ENCODE data around the gene KRT14. TPM values are rescaled to one million over a fixed set of nuclear protein-coding genes. Genes with fewer than 3 reads are reported as not detected.
"Not testable (repeated sequence)": the region's sequence is repeated elsewhere in the genome, so short reads cannot be mapped to it uniquely, and the experiment has no call there.

The KRT14 gene
- total and polyA plus RNA-seq, 2 donors from 2014 or later, result not detected

DNA sequence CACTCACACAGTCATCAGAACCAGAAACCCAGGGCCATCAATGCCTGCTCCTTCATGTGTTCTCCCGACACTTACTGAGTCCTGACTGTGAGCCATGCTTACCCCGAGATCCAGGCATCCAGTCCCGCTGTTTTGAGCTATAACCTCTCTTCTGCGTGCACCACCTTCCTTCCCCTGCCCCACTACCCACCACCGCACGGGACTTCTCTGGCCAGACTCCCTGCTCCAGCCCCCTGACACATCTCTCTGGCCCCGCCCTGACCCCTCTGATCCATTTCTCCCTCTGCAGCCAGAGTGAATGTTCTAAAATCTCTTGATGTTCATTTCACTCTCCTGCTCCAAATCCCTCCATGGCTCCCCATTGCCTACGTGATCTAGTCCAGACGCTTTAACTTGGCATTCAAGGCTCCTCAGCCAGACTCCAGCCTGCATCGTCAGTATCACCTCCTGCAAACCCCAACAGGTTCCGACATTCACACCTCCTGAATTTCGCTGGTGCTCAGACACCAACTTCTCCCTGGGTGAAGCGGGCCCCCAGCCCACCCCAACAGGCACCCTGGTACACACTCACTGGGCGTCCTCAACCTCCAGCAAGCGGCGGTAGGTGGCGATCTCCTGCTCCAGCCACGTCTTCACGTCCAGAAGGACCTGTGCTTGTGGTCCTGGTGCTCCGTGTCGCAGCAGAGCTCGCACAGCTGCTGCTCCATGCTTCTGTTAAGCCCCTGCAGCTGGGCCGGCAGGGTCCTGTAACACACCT lies 40.8 kb upstream of the KRT14 start:
- H3K4me3 ChIP-seq (ENCODE audit: low read length in 3 of 3), result no peak overlapping the region
- no peak overlapping the region for H3K9ac ChIP-seq (ENCODE audit: low read length in 3 of 3)
- DNase-seq, result peak in 2 of 5 donors; percentile 18 to 48
- H3K36me3 ChIP-seq (ENCODE audit: control insufficient read depth in 2 of 3, insufficient read depth in 3 of 3, low read length in 3 of 3), result no peaks in the 10 kb centered on the region
- H3K4me1 ChIP-seq (ENCODE audit: control insufficient read depth in 2 of 3, insufficient read depth in 2 of 3, low read depth in 1 of 3, low read length in 3 of 3), result no peaks in the 10 kb centered on the region
- intact Hi-C loops (cut with DNase I), result no loop called here
- TF ChIP-seq, protein P1, sequence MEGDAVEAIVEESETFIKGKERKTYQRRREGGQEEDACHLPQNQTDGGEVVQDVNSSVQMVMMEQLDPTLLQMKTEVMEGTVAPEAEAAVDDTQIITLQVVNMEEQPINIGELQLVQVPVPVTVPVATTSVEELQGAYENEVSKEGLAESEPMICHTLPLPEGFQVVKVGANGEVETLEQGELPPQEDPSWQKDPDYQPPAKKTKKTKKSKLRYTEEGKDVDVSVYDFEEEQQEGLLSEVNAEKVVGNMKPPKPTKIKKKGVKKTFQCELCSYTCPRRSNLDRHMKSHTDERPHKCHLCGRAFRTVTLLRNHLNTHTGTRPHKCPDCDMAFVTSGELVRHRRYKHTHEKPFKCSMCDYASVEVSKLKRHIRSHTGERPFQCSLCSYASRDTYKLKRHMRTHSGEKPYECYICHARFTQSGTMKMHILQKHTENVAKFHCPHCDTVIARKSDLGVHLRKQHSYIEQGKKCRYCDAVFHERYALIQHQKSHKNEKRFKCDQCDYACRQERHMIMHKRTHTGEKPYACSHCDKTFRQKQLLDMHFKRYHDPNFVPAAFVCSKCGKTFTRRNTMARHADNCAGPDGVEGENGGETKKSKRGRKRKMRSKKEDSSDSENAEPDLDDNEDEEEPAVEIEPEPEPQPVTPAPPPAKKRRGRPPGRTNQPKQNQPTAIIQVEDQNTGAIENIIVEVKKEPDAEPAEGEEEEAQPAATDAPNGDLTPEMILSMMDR (IDR thresholded peaks at IDR 0.05; ENCODE audit: borderline replicate concordance, extremely low read depth, insufficient read depth), result no peak
- H3K27me3 ChIP-seq (ENCODE audit: control insufficient read depth, insufficient read depth, low read length), result no peaks in the 10 kb centered on the region
- H3K27ac ChIP-seq (ENCODE audit: low read depth in 2 of 2, low read length in 2 of 2), result no peak overlapping the region
- no peaks in the 10 kb centered on the region for H3K9me3 ChIP-seq (ENCODE audit: control insufficient read depth in 2 of 3, insufficient read depth in 1 of 3, low read length in 3 of 3)
- no peak for FAIRE-seq

DNA sequence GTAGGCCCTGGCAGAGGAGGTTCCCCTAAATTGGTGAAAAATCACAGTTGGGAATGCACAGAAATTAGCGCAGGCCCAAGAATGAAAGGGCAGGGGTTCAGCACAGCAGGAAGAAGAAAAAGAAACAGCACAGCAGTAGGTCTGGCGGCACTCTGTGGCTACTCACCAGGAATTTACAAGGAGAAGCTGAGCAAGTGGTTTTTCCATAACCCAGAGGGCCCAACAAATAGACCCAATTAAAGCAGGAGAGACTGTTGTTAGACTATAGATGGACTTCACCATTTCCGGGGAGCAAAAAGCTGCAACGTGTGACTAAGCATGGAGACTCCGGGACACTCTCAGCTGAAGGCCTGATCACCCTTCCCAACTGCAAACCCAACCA lies 40.2 kb upstream of the KRT14 start:
- H3K36me3 ChIP-seq (ENCODE audit: control insufficient read depth in 2 of 3, insufficient read depth in 3 of 3, low read length in 3 of 3); intact Hi-C loops (cut with DNase I); H3K9me3 ChIP-seq (ENCODE audit: control insufficient read depth in 2 of 3, insufficient read depth in 1 of 3, low read length in 3 of 3); FAIRE-seq; H3K9ac ChIP-seq (ENCODE audit: low read length in 3 of 3); H3K4me1 ChIP-seq (ENCODE audit: control insufficient read depth in 2 of 3, insufficient read depth in 2 of 3, low read depth in 1 of 3, low read length in 3 of 3); H3K4me3 ChIP-seq (ENCODE audit: low read length in 3 of 3); DNase-seq; H3K27ac ChIP-seq (ENCODE audit: low read depth in 2 of 2, low read length in 2 of 2); H3K27me3 ChIP-seq (ENCODE audit: control insufficient read depth, insufficient read depth, low read length): not testable (repeated sequence)

DNA sequence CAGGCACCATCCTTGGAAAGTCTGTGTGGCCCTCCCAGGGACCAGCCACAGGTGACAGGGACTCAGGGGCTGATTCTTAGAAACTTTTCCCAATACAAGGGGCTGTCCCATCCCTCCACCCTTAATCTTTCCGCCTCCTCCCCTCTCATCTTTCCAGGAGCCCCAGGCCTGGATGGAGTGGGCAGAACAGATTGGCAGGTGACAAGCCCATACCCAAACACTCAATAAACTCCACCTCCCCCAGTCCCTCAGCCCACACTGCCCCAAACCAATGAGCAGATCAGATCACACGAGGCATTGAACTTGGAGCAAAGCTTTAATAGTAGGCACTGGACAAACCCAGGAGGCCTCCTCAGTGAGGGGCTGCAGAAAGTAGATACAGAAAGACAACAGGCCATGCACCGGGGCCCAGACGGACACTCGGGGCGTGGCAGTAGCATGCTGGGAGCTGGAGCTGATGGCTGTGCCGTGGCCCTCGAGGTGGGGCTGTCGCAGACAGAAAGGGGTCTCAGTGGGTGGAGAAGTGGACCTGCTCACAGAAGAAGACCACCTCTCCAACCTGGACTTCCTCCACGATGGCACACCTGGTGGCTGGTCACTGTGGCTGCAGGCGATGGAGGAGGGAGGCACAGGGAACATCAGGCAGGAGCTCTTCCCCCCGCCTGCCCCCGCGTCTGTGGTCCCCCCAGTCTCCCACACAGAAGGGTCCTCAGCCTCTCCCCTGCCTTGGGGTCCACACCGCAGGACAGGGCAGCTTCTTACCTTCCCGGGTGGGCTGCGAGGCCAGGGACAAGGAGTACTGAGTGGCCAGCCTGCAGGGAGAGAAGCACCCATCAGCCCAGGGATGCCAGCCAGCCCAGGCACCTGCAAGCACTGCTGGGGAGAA lies 39.6 kb upstream of the KRT14 start:
- H3K4me3 ChIP-seq (ENCODE audit: low read length in 3 of 3); H3K9ac ChIP-seq (ENCODE audit: low read length in 3 of 3); H3K27me3 ChIP-seq (ENCODE audit: control insufficient read depth, insufficient read depth, low read length); intact Hi-C loops (cut with DNase I); H3K27ac ChIP-seq (ENCODE audit: low read depth in 2 of 2, low read length in 2 of 2); H3K4me1 ChIP-seq (ENCODE audit: control insufficient read depth in 2 of 3, insufficient read depth in 2 of 3, low read depth in 1 of 3, low read length in 3 of 3); H3K9me3 ChIP-seq (ENCODE audit: control insufficient read depth in 2 of 3, insufficient read depth in 1 of 3, low read length in 3 of 3); H3K36me3 ChIP-seq (ENCODE audit: control insufficient read depth in 2 of 3, insufficient read depth in 3 of 3, low read length in 3 of 3); FAIRE-seq: not testable (repeated sequence)
- peak in 2 of 5 donors; percentile 22 to 57 for DNase-seq

DNA sequence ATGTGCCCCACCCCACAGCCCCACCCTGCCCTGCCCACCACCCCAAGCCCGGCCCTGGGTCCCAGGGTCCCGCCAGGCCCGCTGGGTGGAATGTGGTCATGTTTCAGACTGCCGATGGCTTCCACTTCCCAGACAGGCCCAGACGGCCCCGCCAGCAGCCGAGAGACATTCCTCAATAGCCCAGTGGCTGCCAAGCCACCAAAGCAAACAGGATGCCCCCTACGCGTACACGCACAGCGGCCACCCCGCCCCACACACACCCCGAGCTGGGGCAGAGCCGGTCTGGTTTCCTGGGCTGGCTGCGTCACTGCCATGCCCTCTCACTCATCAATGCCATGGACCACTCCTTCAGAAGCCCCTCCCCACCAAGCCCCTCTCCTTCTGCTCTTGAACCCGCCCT lies 38.9 kb upstream of the KRT14 start:
- Histone ChIP-seq H3K9me3 (ENCODE audit: control insufficient read depth in 2 of 3, insufficient read depth in 1 of 3, low read length in 3 of 3) (no peaks in the 10 kb centered on the region), H3K4me1 (ENCODE audit: control insufficient read depth in 2 of 3, insufficient read depth in 2 of 3, low read depth in 1 of 3, low read length in 3 of 3) (no peaks in the 10 kb centered on the region), H3K27me3 (ENCODE audit: control insufficient read depth, insufficient read depth, low read length) (no peaks in the 10 kb centered on the region), H3K27ac (ENCODE audit: low read depth in 2 of 2, low read length in 2 of 2) (no peak overlapping the region), H3K4me3 (ENCODE audit: low read length in 3 of 3) (no peak overlapping the region), H3K36me3 (ENCODE audit: control insufficient read depth in 2 of 3, insufficient read depth in 3 of 3, low read length in 3 of 3) (no peaks in the 10 kb centered on the region), H3K9ac (ENCODE audit: low read length in 3 of 3) (no peak overlapping the region)
- intact Hi-C loops (cut with DNase I), result no loop called here
- FAIRE-seq (no peak), DNase-seq (peak in 3 of 5 donors; percentile 26 to 65 (median 41))
- TF ChIP-seq, protein P1 (IDR thresholded peaks at IDR 0.05; ENCODE audit: borderline replicate concordance, extremely low read depth, insufficient read depth), result no peak
